ENCODE results near the gene PLET1.

PLET1 gene

DNA sequence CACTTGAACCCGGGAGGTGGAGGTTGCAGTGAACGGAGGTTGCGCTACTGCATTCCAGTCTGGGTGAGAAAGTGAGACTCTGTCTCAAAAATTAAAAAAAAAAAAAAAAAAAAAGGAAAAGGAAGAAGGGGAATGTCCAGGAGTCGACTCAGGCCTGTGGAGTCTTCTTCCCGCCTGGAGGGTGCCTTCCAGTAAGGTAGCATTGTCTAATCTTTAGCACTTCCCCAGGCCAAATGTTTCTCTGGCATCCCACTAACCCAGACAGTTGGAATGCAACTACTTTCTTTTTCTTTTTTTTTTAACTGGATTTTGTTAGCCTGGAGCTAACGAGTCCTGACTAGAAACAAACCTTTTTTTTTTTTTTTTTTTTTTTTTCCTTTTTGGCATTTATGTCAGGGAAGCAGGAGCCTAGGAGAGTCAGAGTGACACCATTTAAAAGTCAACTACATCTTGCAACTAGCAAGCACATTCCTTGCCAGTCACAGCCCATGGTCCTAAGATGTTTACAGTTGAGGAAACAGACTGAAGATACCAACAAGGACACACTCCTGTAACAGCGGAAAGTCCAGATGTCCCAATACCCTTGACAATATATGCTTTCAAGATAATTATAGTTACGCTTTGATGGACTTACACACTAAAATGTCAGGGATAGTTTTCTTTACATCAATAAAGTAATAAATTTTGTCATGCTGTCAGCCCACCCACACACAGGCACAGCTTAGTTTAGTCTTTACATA, 10.6 kb downstream of the PLET1 start:
- TF ChIP-seq CREB1 (IDR thresholded peaks at IDR 0.05; ENCODE audit: low read depth): no peak

GRCh38 chr11:112248201-112248600, 12.5 kb downstream of the PLET1 start:
- TF ChIP-seq RAD21 (IDR thresholded peaks at IDR 0.05; ENCODE audit: low read depth) (no peak), CEBPB (IDR thresholded peaks at IDR 0.05) (no peak), MAX (IDR thresholded peaks at IDR 0.05) (no peak), CREB1 (IDR thresholded peaks at IDR 0.05; ENCODE audit: low read depth) (no peak), TEAD4 (IDR thresholded peaks at IDR 0.05) (no peak), FOXM1 (IDR thresholded peaks at IDR 0.05; ENCODE audit: borderline replicate concordance, low read depth) (no peak), EGR1 (IDR thresholded peaks at IDR 0.05) (no peak), REST (IDR thresholded peaks at IDR 0.05; ENCODE audit: low read depth) (no peak), EP300 (IDR thresholded peaks at IDR 0.05; ENCODE audit: borderline replicate concordance) (no peak)
- TF ChIP-seq, protein P1, sequence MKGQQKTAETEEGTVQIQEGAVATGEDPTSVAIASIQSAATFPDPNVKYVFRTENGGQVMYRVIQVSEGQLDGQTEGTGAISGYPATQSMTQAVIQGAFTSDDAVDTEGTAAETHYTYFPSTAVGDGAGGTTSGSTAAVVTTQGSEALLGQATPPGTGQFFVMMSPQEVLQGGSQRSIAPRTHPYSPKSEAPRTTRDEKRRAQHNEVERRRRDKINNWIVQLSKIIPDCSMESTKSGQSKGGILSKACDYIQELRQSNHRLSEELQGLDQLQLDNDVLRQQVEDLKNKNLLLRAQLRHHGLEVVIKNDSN (IDR thresholded peaks at IDR 0.05): no peak

DNA sequence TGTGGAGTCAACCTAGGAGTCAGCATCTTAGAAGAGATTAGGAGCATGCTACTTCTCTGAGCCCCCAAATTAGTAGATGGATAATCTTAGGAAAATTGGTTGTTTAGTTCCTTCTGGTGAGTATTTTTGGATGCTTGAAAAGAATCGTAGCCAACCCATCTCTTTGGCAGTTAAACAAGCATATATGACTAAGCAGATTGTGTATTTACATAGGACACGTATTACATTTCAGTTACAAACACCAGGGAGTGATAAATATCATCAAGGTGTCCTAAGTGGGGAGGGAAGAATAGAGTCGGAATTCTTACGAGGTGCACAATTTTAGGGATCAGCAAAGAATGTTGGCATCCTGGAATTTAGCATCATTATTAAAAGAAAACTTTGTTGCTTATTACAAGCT, 13.5 kb downstream of the PLET1 start:
- TF ChIP-seq TEAD4 (IDR thresholded peaks at IDR 0.05) (no peak), MAX (IDR thresholded peaks at IDR 0.05) (no peak), YY1 (IDR thresholded peaks at IDR 0.05; ENCODE audit: low read depth) (no peak)

DNA sequence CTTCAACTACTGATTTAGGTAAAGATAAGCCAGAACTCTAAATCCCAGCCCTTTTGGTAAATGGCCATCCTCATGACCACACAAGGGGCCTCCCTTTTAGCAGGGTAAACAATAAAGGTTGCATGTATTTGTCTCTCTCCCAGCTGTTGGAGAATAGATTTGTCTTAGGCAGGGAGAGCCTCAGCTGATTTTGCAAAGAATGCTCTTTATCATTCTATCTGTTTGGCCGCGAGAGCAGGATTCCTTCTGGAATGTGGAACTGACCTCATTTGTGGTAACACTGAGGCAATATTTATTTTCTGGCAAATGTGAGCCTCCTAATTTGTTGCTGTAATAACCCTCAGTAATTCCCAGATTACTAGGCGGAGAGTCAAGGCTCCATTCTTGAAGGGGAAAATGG, 19.2 kb downstream of the PLET1 start:
- TF ChIP-seq, protein P1 (IDR thresholded peaks at IDR 0.05): no peak
- TF ChIP-seq MAX (IDR thresholded peaks at IDR 0.05) (no peak), TEAD4 (IDR thresholded peaks at IDR 0.05) (no peak), TCF12 (IDR thresholded peaks at IDR 0.05; ENCODE audit: low read depth) (no peak), YY1 (IDR thresholded peaks at IDR 0.05; ENCODE audit: low read depth) (no peak), ZBTB7A (IDR thresholded peaks at IDR 0.05; ENCODE audit: low read depth) (no peak), TAF1 (IDR thresholded peaks at IDR 0.05; ENCODE audit: low read depth) (no peak), FOXM1 (IDR thresholded peaks at IDR 0.05; ENCODE audit: borderline replicate concordance, low read depth) (no peak), REST (IDR thresholded peaks at IDR 0.05; ENCODE audit: low read depth) (no peak), EGR1 (IDR thresholded peaks at IDR 0.05) (no peak), EP300 (IDR thresholded peaks at IDR 0.05; ENCODE audit: borderline replicate concordance) (no peak), CEBPB (IDR thresholded peaks at IDR 0.05) (no peak), NFIC (IDR thresholded peaks at IDR 0.05) (no peak), CREB1 (IDR thresholded peaks at IDR 0.05; ENCODE audit: low read depth) (no peak), RAD21 (IDR thresholded peaks at IDR 0.05; ENCODE audit: low read depth) (no peak)

- TF ChIP-seq EP300 (IDR thresholded peaks at IDR 0.05; ENCODE audit: borderline replicate concordance) (no peak), MAX (IDR thresholded peaks at IDR 0.05) (no peak)
Observed at GRCh38 chr11:112238041-112238440, 22.6 kb downstream of the PLET1 start.

GRCh38 chr11:112237451-112237850, 23.2 kb downstream of the PLET1 start:
- TF ChIP-seq MAX (IDR thresholded peaks at IDR 0.05) (no peak), RAD21 (IDR thresholded peaks at IDR 0.05; ENCODE audit: low read depth) (no peak), TCF12 (IDR thresholded peaks at IDR 0.05; ENCODE audit: low read depth) (no peak), ZBTB7A (IDR thresholded peaks at IDR 0.05; ENCODE audit: low read depth) (no peak)
